Upper lobe of left lung (tissue), 4 donors: ENCODE results near the gene ZBTB9.

Experiments
- CTCF ChIP-seq, 6 experiments: fragments of 450-650 bp in 4 of 6; fragments of 200-600 bp in 2 of 6; sonication (generic) in 2 of 6; IDR thresholded peaks; one replicate each; pipeline ENCODE4 v1.5.1; 2016 to 2019; ENCODE audit warnings: antibody characterized with exemption in 6 of 6
- EP300 ChIP-seq, 4 donors: sonication (generic); formaldehyde crosslinking; IDR thresholded peaks; one replicate each; pipeline ENCODE4 v1.5.1; 2017; ENCODE audit warnings: antibody characterized with exemption in 4 of 4, control low read depth in 2 of 4
- POLR2A ChIP-seq, 4 donors: fragments of 450-650 bp; IDR thresholded peaks; one replicate each; pipeline ENCODE4 v1.5.1; 2016 to 2017; ENCODE audit warnings: antibody characterized with exemption in 4 of 4, mild to moderate bottlenecking in 2 of 4
- POLR2AphosphoS5 ChIP-seq, 2 donors: sonication (generic); formaldehyde crosslinking; IDR thresholded peaks; one replicate each; pipeline ENCODE4 v1.5.1; 2017; ENCODE audit warnings: antibody characterized with exemption in 2 of 2

- no peak for TF ChIP-seq POLR2AphosphoS5 (IDR thresholded peaks at IDR 0.05)
- no peak for TF ChIP-seq CTCF (IDR thresholded peaks at IDR 0.05)
- no peak for TF ChIP-seq POLR2A (IDR thresholded peaks at IDR 0.05)
- no peak for TF ChIP-seq EP300 (IDR thresholded peaks at IDR 0.05)
Observed at GRCh38 chr6:33420491-33421343, 33.7 kb upstream of the ZBTB9 start.
